Neutrophil (primary cell): ENCODE results near the gene EYA2.
"Not testable (repeated sequence)": the region's sequence is repeated elsewhere in the genome, so short reads cannot be mapped to it uniquely, and the experiment has no call there.

Experiments
- H3K27ac ChIP-seq: fragments of 200-600 bp; sonication (generic); 2 replicates; pipeline ENCODE4 v1.5.1; 2016; ENCODE audit warnings: mild to moderate bottlenecking, moderate library complexity
- H3K27me3 ChIP-seq: fragments of 200-600 bp; sonication (generic); 2 replicates; pipeline ENCODE4 v1.6.0; 2016; ENCODE audit warnings: mild to moderate bottlenecking
- H3K36me3 ChIP-seq: fragments of 200-600 bp; sonication (generic); 2 replicates; pipeline ENCODE4 v1.5.1; 2017
- H3K4me1 ChIP-seq, 2 experiments: fragments of 200-600 bp in 1 of 2; sonication (generic) in 1 of 2; 1 replicate in 1 of 2; 2 replicates in 1 of 2; pipeline versions ENCODE4 v1.5.1 to v1.6.1; 2013 to 2016; ENCODE audit warnings: low read depth in 1 of 2, low read length in 1 of 2, mild to moderate bottlenecking in 1 of 2, moderate library complexity in 1 of 2; ENCODE audit not compliant: control insufficient read depth in 1 of 2, insufficient read depth in 1 of 2
- H3K4me3 ChIP-seq, 2 experiments: fragments of 200-600 bp in 1 of 2; sonication (generic) in 1 of 2; 1 replicate in 1 of 2; 2 replicates in 1 of 2; pipeline ENCODE4 v1.5.1; 2013 to 2016; ENCODE audit warnings: low read depth in 1 of 2, low read length in 1 of 2, mild to moderate bottlenecking in 1 of 2, moderate library complexity in 1 of 2
- H3K9me3 ChIP-seq: fragments of 200-600 bp; sonication (generic); 2 replicates; pipeline ENCODE4 v1.5.1; 2016
- TF ChIP-seq, protein P1 (sequence below): fragments of 200-600 bp; sonication (generic); IDR thresholded peaks from 2 replicates; pipeline ENCODE4 v1.5.1; 2016; ENCODE audit warnings: antibody characterized with exemption

Gene EYA2

GRCh38 chr20:46865824-46866223 lies 28.8 kb upstream of the EYA2 start:
- TF ChIP-seq, protein P1, sequence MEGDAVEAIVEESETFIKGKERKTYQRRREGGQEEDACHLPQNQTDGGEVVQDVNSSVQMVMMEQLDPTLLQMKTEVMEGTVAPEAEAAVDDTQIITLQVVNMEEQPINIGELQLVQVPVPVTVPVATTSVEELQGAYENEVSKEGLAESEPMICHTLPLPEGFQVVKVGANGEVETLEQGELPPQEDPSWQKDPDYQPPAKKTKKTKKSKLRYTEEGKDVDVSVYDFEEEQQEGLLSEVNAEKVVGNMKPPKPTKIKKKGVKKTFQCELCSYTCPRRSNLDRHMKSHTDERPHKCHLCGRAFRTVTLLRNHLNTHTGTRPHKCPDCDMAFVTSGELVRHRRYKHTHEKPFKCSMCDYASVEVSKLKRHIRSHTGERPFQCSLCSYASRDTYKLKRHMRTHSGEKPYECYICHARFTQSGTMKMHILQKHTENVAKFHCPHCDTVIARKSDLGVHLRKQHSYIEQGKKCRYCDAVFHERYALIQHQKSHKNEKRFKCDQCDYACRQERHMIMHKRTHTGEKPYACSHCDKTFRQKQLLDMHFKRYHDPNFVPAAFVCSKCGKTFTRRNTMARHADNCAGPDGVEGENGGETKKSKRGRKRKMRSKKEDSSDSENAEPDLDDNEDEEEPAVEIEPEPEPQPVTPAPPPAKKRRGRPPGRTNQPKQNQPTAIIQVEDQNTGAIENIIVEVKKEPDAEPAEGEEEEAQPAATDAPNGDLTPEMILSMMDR = no peak
- H3K36me3 ChIP-seq = no peaks in the 10 kb centered on the region
- peaks cover 4% of the 10 kb centered on the region for H3K27me3 ChIP-seq
- no peak overlapping the region for H3K27ac ChIP-seq
- no peaks in the 10 kb centered on the region for H3K9me3 ChIP-seq
- no peak overlapping the region for H3K4me3 ChIP-seq
- no peaks in the 10 kb centered on the region for H3K4me1 ChIP-seq

GRCh38 chr20:46870041-46870440 lies 24.6 kb upstream of the EYA2 start:
- Histone ChIP-seq H3K27ac (no peak overlapping the region), H3K36me3 (no peaks in the 10 kb centered on the region), H3K27me3 (no peaks in the 10 kb centered on the region), H3K4me3 (no peak overlapping the region), H3K9me3 (no peaks in the 10 kb centered on the region), H3K4me1 (no peaks in the 10 kb centered on the region)
- TF ChIP-seq, protein P1 = no peak

- Histone ChIP-seq H3K9me3 (no peaks in the 10 kb centered on the region), H3K36me3 (no peaks in the 10 kb centered on the region), H3K4me3 (no peak overlapping the region), H3K27ac (no peak overlapping the region), H3K4me1 (no peaks in the 10 kb centered on the region), H3K27me3 (peaks cover 5% of the 10 kb centered on the region)
- TF ChIP-seq, protein P1 = no peak
Observed at GRCh38 chr20:46872328-46873211, 22.1 kb upstream of the EYA2 start.

DNA sequence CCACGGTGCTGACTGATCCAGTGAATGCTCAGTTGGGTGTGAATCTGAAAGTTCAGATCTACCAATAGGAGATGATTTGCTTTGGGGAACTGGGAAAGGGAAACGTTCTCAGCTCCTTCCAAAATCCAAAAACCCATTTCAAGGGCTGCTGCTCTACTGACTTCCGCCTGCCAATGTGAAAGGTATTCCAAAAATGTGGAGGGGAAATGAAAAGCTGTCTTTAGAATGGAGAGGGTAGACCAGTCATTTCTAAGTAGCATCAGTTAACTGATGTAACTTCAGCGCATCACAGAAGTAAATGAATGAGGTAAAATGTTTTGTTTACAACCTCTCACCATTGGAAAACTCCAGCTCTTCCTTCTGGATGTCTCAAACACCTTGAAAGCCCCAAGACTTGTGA lies 19.6 kb upstream of the EYA2 start:
- no peaks in the 10 kb centered on the region for H3K4me1 ChIP-seq
- no peaks in the 10 kb centered on the region for H3K36me3 ChIP-seq
- no peak overlapping the region for H3K4me3 ChIP-seq
- TF ChIP-seq, protein P1 = no peak
- no peak overlapping the region for H3K27ac ChIP-seq
- H3K27me3 ChIP-seq = peaks cover 13% of the 10 kb centered on the region
- H3K9me3 ChIP-seq = no peaks in the 10 kb centered on the region

DNA sequence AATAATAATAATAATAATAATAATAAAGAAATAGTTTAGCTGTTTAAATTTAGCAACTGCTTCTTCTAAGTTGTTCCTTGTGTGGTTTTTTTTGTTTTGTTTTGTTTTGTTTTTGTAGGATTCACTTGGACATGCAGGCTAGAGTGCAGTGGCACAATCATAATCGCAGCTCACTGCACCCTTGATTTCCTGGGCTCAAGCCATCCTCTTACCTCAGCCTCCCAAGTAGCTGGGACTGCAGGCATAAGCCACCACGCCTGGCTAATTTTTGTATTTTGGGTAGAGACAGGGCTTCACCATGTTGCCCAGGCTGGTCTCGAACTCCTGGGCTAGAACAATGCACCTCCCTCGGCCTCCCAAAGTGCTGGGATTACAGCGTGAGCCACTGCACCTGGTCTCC lies 15.3 kb upstream of the EYA2 start:
- H3K9me3 ChIP-seq = no peaks in the 10 kb centered on the region
- H3K36me3 ChIP-seq = no peaks in the 10 kb centered on the region
- TF ChIP-seq, protein P1 = no peak
- peaks cover 26% of the 10 kb centered on the region for H3K27me3 ChIP-seq
- no peak overlapping the region for H3K4me3 ChIP-seq
- no peaks in the 10 kb centered on the region for H3K4me1 ChIP-seq
- no peak overlapping the region for H3K27ac ChIP-seq

DNA sequence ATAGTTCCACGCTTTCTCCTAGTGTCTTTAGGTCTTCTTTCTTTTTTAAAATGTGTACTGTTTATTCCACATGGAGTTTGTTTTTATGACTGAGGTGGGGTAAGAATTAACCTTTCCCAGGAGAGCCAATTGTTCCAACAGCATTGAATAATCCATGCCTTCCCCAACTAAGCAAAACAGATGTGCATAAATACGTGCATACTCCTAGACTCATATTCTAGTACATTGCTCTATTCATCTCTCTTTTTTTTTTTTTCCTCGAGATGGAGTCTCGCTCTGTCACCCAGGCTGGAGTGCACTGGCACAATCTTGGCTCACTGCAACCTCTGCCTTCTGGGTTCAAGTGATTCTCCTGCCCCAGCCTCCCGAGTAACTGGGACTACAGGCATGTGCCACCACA lies 14.7 kb upstream of the EYA2 start:
- peaks cover 31% of the 10 kb centered on the region for H3K27me3 ChIP-seq
- H3K36me3 ChIP-seq, H3K4me1 ChIP-seq, H3K4me3 ChIP-seq, H3K27ac ChIP-seq, H3K9me3 ChIP-seq: not testable (repeated sequence)
